Activated CD4-positive, alpha-beta T cell treated with anti-CD3 and anti-CD28 coated beads for 48 hours (primary cell): Measurements from ENCODE around the gene CACNG5.
A peak's percentile ranks its signal among the peaks of the same experiment; 100 is the strongest.
"Not testable (repeated sequence)": the region's sequence is repeated elsewhere in the genome, so short reads cannot be mapped to it uniquely, and the experiment has no call there.

Source experiments
- DNase-seq: peaks from one replicate; pipeline ENCODE4 v3.0.0-alpha.2; 2020

Gene CACNG5

GRCh38 chr17:66850692-66851091 lies 15.8 kb downstream of the CACNG5 start:
- no peak for DNase-seq

- DNase-seq = peak; percentile 58
Measured at GRCh38 chr17:66855204-66855603, 20.3 kb downstream of the CACNG5 start.

GRCh38 chr17:66858226-66859083 lies 23.5 kb downstream of the CACNG5 start:
- no peak for DNase-seq

GRCh38 chr17:66859353-66859752 lies 24.4 kb downstream of the CACNG5 start:
- DNase-seq = no peak

- DNase-seq = no peak
Measured at GRCh38 chr17:66860204-66860603, 25.3 kb downstream of the CACNG5 start.

- DNase-seq = no peak
Measured at GRCh38 chr17:66863820-66864219, 28.9 kb downstream of the CACNG5 start.

- no peak for DNase-seq
Measured at GRCh38 chr17:66865151-66865550, 30.2 kb downstream of the CACNG5 start.

GRCh38 chr17:66873962-66874361 lies 39.0 kb downstream of the CACNG5 start:
- no peak for DNase-seq

GRCh38 chr17:66884931-66885330 lies 50.0 kb downstream of the CACNG5 start:
- DNase-seq = no peak

GRCh38 chr17:66885417-66885816 lies 50.5 kb downstream of the CACNG5 start:
- no peak for DNase-seq

GRCh38 chr17:66889480-66890230 lies 54.7 kb downstream of the CACNG5 start:
- no peak for DNase-seq

- no peak for DNase-seq
Measured at GRCh38 chr17:66892246-66892645, 57.3 kb downstream of the CACNG5 start.

GRCh38 chr17:66893382-66893781 lies 58.5 kb downstream of the CACNG5 start:
- no peak for DNase-seq

GRCh38 chr17:66893863-66894262 lies 58.9 kb downstream of the CACNG5 start:
- DNase-seq = no peak

GRCh38 chr17:66897141-66897540 lies 62.2 kb downstream of the CACNG5 start:
- DNase-seq = no peak

GRCh38 chr17:66898536-66898935 lies 63.6 kb downstream of the CACNG5 start:
- no peak for DNase-seq

GRCh38 chr17:66900126-66901010 lies 65.5 kb downstream of the CACNG5 start:
- DNase-seq = no peak

GRCh38 chr17:66903296-66903695 lies 68.4 kb downstream of the CACNG5 start:
- DNase-seq = not testable (repeated sequence)

GRCh38 chr17:66903781-66904180 lies 68.9 kb downstream of the CACNG5 start:
- no peak for DNase-seq

GRCh38 chr17:66904760-66905624 lies 70.1 kb downstream of the CACNG5 start:
- DNase-seq = no peak

GRCh38 chr17:66906321-66907278 lies 71.7 kb downstream of the CACNG5 start:
- DNase-seq = peak; percentile 83
